Astrocyte of the cerebellum (primary cell): Measurements from ENCODE around the gene RTP5.

Experiments used
- DNase-seq: peaks from one replicate; pipeline ENCODE4 v3.0.0-alpha.2; 2011; ENCODE audit warnings: low read depth
- H3K4me3 ChIP-seq: 2 replicates; pipeline ENCODE4 v1.5.1; 2011; ENCODE audit warnings: mild to moderate bottlenecking, low read depth, low read length, moderate library complexity
- CTCF ChIP-seq: IDR thresholded peaks from 2 replicates; pipeline ENCODE4 v1.5.1; 2012; ENCODE audit warnings: low read length, low read depth, moderate library complexity, mild to moderate bottlenecking; ENCODE audit errors: missing control alignments
- in situ Hi-C: cut with HindIII; loops from 2 replicates; pipeline ENCODE4 v1.10.0; 2017; ENCODE audit warnings: low sequenced_read_pairs

Gene RTP5

GRCh38 chr2:241854342-241855244 is 14.9 kb upstream of the RTP5 start:
- no peak for TF ChIP-seq CTCF

GRCh38 chr2:241855245-241855887 is 14.2 kb upstream of the RTP5 start:
- in situ Hi-C loops = no loop called here
- no peak overlapping the region for H3K4me3 ChIP-seq
- TF ChIP-seq CTCF = no peak
- no peak for DNase-seq

More at GRCh38 chr2:241854342-241855244, 14.9 kb upstream of the RTP5 start:
- DNase-seq = no peak
- in situ Hi-C loops = no loop called here
- H3K4me3 ChIP-seq = no peak overlapping the region

- DNase-seq = no peak
- H3K4me3 ChIP-seq = no peak overlapping the region
- in situ Hi-C loops = no loop called here
- no peak for TF ChIP-seq CTCF
Measured at GRCh38 chr2:241855888-241856422, 13.6 kb upstream of the RTP5 start.

- no peak overlapping the region for H3K4me3 ChIP-seq
- no peak for DNase-seq
- TF ChIP-seq CTCF = no peak
- in situ Hi-C loops = no loop called here
Measured at GRCh38 chr2:241857041-241857541, 12.4 kb upstream of the RTP5 start.

GRCh38 chr2:241857572-241858121 is 11.9 kb upstream of the RTP5 start:
- in situ Hi-C loops = no loop called here
- H3K4me3 ChIP-seq = no peak overlapping the region
- no peak for TF ChIP-seq CTCF
- DNase-seq = no peak

- TF ChIP-seq CTCF = no peak
- H3K4me3 ChIP-seq = no peak within 1 kb of the TSS
- DNase-seq = no peak
- in situ Hi-C loops = no loop called here
Measured at GRCh38 chr2:241858206-241859016, 11.1 kb upstream of the RTP5 start, which contains the start of gene PDCD1. PDCD1 (minus strand) TSS chr2:241858894; CDS start chr2:241858838, 56 bp downstream.
